Liver (tissue), 9 donors: ENCODE measurements around the gene OGFR. TPM values are rescaled to one million over a fixed set of nuclear protein-coding genes. Genes with fewer than 3 reads are reported as not detected.
"Not testable (repeated sequence)": the region's sequence is repeated elsewhere in the genome, so short reads cannot be mapped to it uniquely, and the experiment has no call there.

ENCODE experiments used
- DNase-seq: peaks from one replicate; pipeline ENCODE4 v3.0.0-alpha.2; 2017; ENCODE audit warnings: low spot score
- H3K27ac ChIP-seq, 2 donors: one replicate each; pipeline ENCODE4 v1.7.0; 2013; ENCODE audit warnings: inconsistent platforms in 2 of 2, low read length in 2 of 2, control low read depth in 1 of 2, low read depth in 1 of 2, mild to moderate bottlenecking in 1 of 2
- H3K27me3 ChIP-seq, 4 donors: one replicate each; pipeline versions ENCODE4 v1.6.1 to v1.7.0; 2013; ENCODE audit warnings: low read length in 3 of 4, inconsistent platforms in 1 of 4, mild to moderate bottlenecking in 1 of 4, moderate library complexity in 1 of 4; ENCODE audit not compliant: control insufficient read depth in 4 of 4, insufficient read depth in 4 of 4
- H3K36me3 ChIP-seq, 4 donors: one replicate each; pipeline versions ENCODE4 v1.6.1 to v1.7.0; 2013; ENCODE audit warnings: low read length in 3 of 4, mild to moderate bottlenecking in 3 of 4, low read depth in 1 of 4, moderate library complexity in 1 of 4; ENCODE audit not compliant: control insufficient read depth in 4 of 4, insufficient read depth in 3 of 4
- H3K4me1 ChIP-seq, 4 donors: one replicate each; pipeline versions ENCODE4 v1.6.1 to v1.7.0; 2013; ENCODE audit warnings: low read length in 3 of 4, mild to moderate bottlenecking in 3 of 4, moderate library complexity in 1 of 4; ENCODE audit not compliant: control insufficient read depth in 4 of 4, insufficient read depth in 4 of 4
- H3K4me3 ChIP-seq, 3 donors: one replicate each; pipeline versions ENCODE4 v1.6.1 to v1.7.0; 2013; ENCODE audit warnings: low read length in 3 of 3, control low read depth in 1 of 3, low read depth in 1 of 3, mild to moderate bottlenecking in 1 of 3
- H3K9ac ChIP-seq, 2 donors: one replicate each; pipeline ENCODE4 v1.7.0; 2013; ENCODE audit warnings: low read length in 2 of 2, mild to moderate bottlenecking in 2 of 2, moderate library complexity in 2 of 2, control low read depth in 1 of 2, low read depth in 1 of 2
- H3K9me3 ChIP-seq, 4 donors: one replicate each; pipeline versions ENCODE4 v1.6.1 to v1.7.0; 2013; ENCODE audit warnings: low read length in 3 of 4; ENCODE audit not compliant: control insufficient read depth in 4 of 4
- EGR1 ChIP-seq, 2 donors: IDR thresholded peaks; 2 replicates each; pipeline ENCODE4 v1.6.1; 2016 to 2018; ENCODE audit warnings: antibody characterized with exemption in 2 of 2, low read depth in 2 of 2
- FOXA1 ChIP-seq: IDR thresholded peaks from 2 replicates; pipeline ENCODE4 v1.6.1; 2016; ENCODE audit warnings: antibody characterized with exemption
- FOXA2 ChIP-seq: IDR thresholded peaks from 2 replicates; pipeline ENCODE4 v1.6.1; 2016; ENCODE audit warnings: antibody characterized with exemption
- GABPA ChIP-seq, 2 donors: IDR thresholded peaks in 1 of 2; conservative IDR thresholded peaks in 1 of 2; 2 replicates each; pipeline ENCODE4 v1.6.1; 2016; ENCODE audit warnings: antibody characterized with exemption in 2 of 2, mild to moderate bottlenecking in 1 of 2, moderate library complexity in 1 of 2
- HNF4A ChIP-seq, 2 donors: conservative IDR thresholded peaks; 2 replicates each; pipeline ENCODE4 v1.6.1; 2016; ENCODE audit warnings: antibody characterized with exemption in 2 of 2, mild to moderate bottlenecking in 2 of 2
- HNF4G ChIP-seq: IDR thresholded peaks from 2 replicates; pipeline ENCODE4 v1.6.1; 2016; ENCODE audit warnings: antibody characterized with exemption
- JUND ChIP-seq, 2 donors: IDR thresholded peaks; 2 replicates each; pipeline ENCODE4 v1.6.1; 2016; ENCODE audit warnings: antibody characterized with exemption in 2 of 2
- NR2F2 ChIP-seq: IDR thresholded peaks from 2 replicates; pipeline ENCODE4 v1.6.1; 2016; ENCODE audit warnings: antibody characterized with exemption
- RAD21 ChIP-seq, 2 donors: IDR thresholded peaks; 2 replicates each; pipeline ENCODE4 v1.6.1; 2016; ENCODE audit warnings: antibody characterized with exemption in 2 of 2, mild to moderate bottlenecking in 2 of 2
- RXRA ChIP-seq, 2 donors: IDR thresholded peaks; 2 replicates each; pipeline ENCODE4 v1.6.1; 2017 to 2018; ENCODE audit warnings: antibody characterized with exemption in 2 of 2, mild to moderate bottlenecking in 1 of 2
- SP1 ChIP-seq: IDR thresholded peaks from 2 replicates; pipeline ENCODE4 v1.6.1; 2018; ENCODE audit warnings: antibody characterized with exemption, mild to moderate bottlenecking
- TAF1 ChIP-seq: conservative IDR thresholded peaks from 2 replicates; pipeline ENCODE4 v1.6.1; 2016; ENCODE audit warnings: antibody characterized with exemption, mild to moderate bottlenecking
- YY1 ChIP-seq: IDR thresholded peaks from 2 replicates; pipeline ENCODE4 v1.6.1; 2016; ENCODE audit warnings: antibody characterized with exemption, mild to moderate bottlenecking
- WGBS: extraction: QIAGEN DNeasy Blood & Tissue Kit; methylation state at CpG from one replicate; pipeline ENCODE4 v1.1.7; 2013; 5-methylcytosine and 5-hydroxymethylcytosine counted together
- polyA plus RNA-seq, 2 donors: library from polyadenylated mRNA; stranded (reverse) in 1 of 2; unstranded in 1 of 2; fragments of 200-250 nt in 1 of 2; fragments of >200 nt in 1 of 2; fragmentation: Nextera tagmentation in 1 of 2; extraction: Ambion mirVana in 1 of 2; gene quantifications; one replicate each; pipeline versions ENCODE4 v1.2.1 to v1.2.3, GENCODE V29; 2013 to 2015
- total RNA-seq, 2 donors: library from RNA; depleted of rRNA; stranded (reverse); fragments of >200 nt; gene quantifications; one replicate each; pipeline ENCODE4 v1.2.3, GENCODE V29; 2014
- TF ChIP-seq, protein P1 (sequence below): fragments of 150-350 bp; IDR thresholded peaks from 2 replicates; pipeline ENCODE4 v1.5.1; 2017; ENCODE audit warnings: improper control_type of control experiment, low read depth, low read length; ENCODE audit not compliant: missing input control
- TF ChIP-seq, protein P2 (sequence below): IDR thresholded peaks from 2 replicates; pipeline ENCODE4 v1.6.1; 2016; ENCODE audit warnings: antibody characterized with exemption
- TF ChIP-seq, protein P3 (sequence below): IDR thresholded peaks from 2 replicates; pipeline ENCODE4 v1.6.1; 2016; ENCODE audit warnings: antibody characterized with exemption
- TF ChIP-seq, protein P4 (sequence below): IDR thresholded peaks from 2 replicates; pipeline ENCODE4 v1.6.1; 2016; ENCODE audit warnings: antibody characterized with exemption, mild to moderate bottlenecking
- TF ChIP-seq, protein P5 (sequence below): IDR thresholded peaks from 2 replicates; pipeline ENCODE4 v1.6.1; 2016; ENCODE audit warnings: antibody characterized with exemption
- donor health status: healthy.
- donor health status: healthy.
- donor health status: healthy.
- donor health status: healthy.
- donor health status: healthy.

The OGFR gene
- total and polyA plus RNA-seq, 4 donors, result 5.9 to 59.4 (median 29.4) TPM

DNA sequence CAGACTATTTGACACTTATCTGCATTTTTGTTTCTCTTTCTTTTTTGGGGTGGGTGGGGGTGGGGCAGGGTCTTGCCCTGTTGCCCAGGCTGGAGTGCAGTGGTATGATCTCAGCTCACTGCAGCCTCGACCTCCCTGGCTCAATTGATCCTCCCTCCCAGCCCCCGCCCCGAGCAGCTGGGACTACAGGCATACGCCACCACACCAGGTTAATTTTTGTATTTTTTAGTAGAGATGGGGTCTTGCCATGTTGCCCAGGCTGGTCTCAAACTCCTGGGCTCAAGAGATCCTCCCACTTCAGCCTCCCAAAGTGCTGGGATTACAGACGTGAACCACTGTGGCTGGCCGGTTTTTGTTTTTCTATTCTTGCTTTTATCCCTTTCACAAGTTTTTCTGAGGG is 48.7 kb downstream of the OGFR start:
- not testable (repeated sequence) for DNase-seq, H3K9me3 ChIP-seq, H3K9ac ChIP-seq, H3K4me3 ChIP-seq, H3K27ac ChIP-seq, H3K27me3 ChIP-seq, H3K4me1 ChIP-seq
- H3K36me3 ChIP-seq, result peaks cover 2 to 16% (median 5%) of the 10 kb centered on the region in 4 donors
- WGBS, result 91% methylated on average over 6 of the region's 6 CpGs

DNA sequence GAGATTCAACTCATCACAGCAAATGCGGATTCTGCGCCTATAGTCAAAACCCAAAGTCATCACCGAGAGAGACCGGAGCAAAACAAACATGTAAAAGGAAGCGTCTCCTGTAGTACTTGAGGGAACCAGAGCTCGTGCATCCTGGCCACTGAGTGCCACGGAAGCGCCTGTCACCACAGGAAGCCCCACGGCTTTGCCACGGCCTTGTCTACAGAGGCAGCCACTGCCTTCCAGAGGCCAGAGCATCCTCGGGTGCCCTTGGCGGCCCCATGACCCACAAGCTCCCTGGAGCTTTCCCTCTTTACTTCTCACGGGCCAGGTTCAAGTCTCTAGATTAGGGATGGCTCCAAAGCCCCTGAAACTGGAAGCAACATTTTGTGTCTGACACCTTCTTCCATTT is 49.5 kb downstream of the OGFR start:
- Histone ChIP-seq H3K27ac (no peak overlapping the region), H3K9me3 (no peaks in the 10 kb centered on the region), H3K4me3 (no peak overlapping the region), H3K4me1 (no peaks in the 10 kb centered on the region), H3K36me3 (peaks cover 2 to 16% (median 5%) of the 10 kb centered on the region in 4 donors), H3K27me3 (no peaks in the 10 kb centered on the region), H3K9ac (no peak overlapping the region)
- TF ChIP-seq, protein P1, sequence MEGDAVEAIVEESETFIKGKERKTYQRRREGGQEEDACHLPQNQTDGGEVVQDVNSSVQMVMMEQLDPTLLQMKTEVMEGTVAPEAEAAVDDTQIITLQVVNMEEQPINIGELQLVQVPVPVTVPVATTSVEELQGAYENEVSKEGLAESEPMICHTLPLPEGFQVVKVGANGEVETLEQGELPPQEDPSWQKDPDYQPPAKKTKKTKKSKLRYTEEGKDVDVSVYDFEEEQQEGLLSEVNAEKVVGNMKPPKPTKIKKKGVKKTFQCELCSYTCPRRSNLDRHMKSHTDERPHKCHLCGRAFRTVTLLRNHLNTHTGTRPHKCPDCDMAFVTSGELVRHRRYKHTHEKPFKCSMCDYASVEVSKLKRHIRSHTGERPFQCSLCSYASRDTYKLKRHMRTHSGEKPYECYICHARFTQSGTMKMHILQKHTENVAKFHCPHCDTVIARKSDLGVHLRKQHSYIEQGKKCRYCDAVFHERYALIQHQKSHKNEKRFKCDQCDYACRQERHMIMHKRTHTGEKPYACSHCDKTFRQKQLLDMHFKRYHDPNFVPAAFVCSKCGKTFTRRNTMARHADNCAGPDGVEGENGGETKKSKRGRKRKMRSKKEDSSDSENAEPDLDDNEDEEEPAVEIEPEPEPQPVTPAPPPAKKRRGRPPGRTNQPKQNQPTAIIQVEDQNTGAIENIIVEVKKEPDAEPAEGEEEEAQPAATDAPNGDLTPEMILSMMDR, result no peak
- TF ChIP-seq HNF4G (no peak), FOXA2 (no peak)
- WGBS, result 96% methylated on average over 13 of the region's 13 CpGs
- no peak for DNase-seq

DNA sequence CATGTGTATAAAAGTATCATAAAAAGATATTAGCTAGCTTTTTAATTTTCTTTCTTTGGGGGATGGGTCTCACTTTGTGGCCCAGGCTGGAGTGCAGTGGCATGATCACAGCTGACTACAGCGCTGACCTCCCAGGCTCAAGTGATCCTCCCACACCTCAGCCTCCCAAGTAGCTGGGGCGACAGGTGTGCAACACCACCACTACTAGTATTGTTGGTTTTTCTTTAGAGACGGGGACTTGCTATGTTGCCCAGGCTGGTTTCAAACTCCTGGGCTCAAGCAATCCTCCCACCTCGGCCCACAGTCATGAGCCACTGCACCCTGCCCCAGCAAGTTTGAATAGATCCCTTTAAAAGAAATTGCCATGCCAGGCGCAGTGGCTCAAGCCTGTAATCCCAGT is 50.5 kb downstream of the OGFR start:
- H3K9me3 ChIP-seq, result no peaks in the 10 kb centered on the region
- no peaks in the 10 kb centered on the region for H3K27me3 ChIP-seq
- WGBS, result 99% methylated on average over 5 of the region's 5 CpGs
- peaks cover 1 to 6% (median 4%) of the 10 kb centered on the region in 4 donors for H3K4me1 ChIP-seq
- no peak overlapping the region for H3K4me3 ChIP-seq
- no peak for DNase-seq
- H3K36me3 ChIP-seq, result peaks cover 2 to 16% (median 5%) of the 10 kb centered on the region in 4 donors
- H3K9ac ChIP-seq, result no peak overlapping the region
- no peak overlapping the region for H3K27ac ChIP-seq
- TF ChIP-seq TAF1, result no peak
- TF ChIP-seq, protein P2, sequence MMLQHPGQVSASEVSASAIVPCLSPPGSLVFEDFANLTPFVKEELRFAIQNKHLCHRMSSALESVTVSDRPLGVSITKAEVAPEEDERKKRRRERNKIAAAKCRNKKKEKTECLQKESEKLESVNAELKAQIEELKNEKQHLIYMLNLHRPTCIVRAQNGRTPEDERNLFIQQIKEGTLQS, result no peak
- TF ChIP-seq, protein P1, result no peak
- TF ChIP-seq, protein P3, sequence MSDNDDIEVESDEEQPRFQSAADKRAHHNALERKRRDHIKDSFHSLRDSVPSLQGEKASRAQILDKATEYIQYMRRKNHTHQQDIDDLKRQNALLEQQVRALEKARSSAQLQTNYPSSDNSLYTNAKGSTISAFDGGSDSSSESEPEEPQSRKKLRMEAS, result no peak
- TF ChIP-seq, protein P4, sequence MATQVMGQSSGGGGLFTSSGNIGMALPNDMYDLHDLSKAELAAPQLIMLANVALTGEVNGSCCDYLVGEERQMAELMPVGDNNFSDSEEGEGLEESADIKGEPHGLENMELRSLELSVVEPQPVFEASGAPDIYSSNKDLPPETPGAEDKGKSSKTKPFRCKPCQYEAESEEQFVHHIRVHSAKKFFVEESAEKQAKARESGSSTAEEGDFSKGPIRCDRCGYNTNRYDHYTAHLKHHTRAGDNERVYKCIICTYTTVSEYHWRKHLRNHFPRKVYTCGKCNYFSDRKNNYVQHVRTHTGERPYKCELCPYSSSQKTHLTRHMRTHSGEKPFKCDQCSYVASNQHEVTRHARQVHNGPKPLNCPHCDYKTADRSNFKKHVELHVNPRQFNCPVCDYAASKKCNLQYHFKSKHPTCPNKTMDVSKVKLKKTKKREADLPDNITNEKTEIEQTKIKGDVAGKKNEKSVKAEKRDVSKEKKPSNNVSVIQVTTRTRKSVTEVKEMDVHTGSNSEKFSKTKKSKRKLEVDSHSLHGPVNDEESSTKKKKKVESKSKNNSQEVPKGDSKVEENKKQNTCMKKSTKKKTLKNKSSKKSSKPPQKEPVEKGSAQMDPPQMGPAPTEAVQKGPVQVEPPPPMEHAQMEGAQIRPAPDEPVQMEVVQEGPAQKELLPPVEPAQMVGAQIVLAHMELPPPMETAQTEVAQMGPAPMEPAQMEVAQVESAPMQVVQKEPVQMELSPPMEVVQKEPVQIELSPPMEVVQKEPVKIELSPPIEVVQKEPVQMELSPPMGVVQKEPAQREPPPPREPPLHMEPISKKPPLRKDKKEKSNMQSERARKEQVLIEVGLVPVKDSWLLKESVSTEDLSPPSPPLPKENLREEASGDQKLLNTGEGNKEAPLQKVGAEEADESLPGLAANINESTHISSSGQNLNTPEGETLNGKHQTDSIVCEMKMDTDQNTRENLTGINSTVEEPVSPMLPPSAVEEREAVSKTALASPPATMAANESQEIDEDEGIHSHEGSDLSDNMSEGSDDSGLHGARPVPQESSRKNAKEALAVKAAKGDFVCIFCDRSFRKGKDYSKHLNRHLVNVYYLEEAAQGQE, result no peak
- TF ChIP-seq RAD21 (IDR thresholded peaks at IDR 0.05), result no peak
- TF ChIP-seq, protein P5, sequence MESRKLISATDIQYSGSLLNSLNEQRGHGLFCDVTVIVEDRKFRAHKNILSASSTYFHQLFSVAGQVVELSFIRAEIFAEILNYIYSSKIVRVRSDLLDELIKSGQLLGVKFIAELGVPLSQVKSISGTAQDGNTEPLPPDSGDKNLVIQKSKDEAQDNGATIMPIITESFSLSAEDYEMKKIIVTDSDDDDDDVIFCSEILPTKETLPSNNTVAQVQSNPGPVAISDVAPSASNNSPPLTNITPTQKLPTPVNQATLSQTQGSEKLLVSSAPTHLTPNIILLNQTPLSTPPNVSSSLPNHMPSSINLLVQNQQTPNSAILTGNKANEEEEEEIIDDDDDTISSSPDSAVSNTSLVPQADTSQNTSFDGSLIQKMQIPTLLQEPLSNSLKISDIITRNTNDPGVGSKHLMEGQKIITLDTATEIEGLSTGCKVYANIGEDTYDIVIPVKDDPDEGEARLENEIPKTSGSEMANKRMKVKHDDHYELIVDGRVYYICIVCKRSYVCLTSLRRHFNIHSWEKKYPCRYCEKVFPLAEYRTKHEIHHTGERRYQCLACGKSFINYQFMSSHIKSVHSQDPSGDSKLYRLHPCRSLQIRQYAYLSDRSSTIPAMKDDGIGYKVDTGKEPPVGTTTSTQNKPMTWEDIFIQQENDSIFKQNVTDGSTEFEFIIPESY, result no peak
- no peak for TF ChIP-seq HNF4A (conservative IDR thresholded peaks at IDR 0.05)
- TF ChIP-seq SP1, result no peak
- TF ChIP-seq NR2F2, result no peak
- no peak for TF ChIP-seq FOXA1
- no peak for TF ChIP-seq EGR1 (IDR thresholded peaks at IDR 0.05; ENCODE audit: low read depth in 2 of 2)
- TF ChIP-seq GABPA (IDR thresholded peaks at IDR 0.05 in 1 of 2, conservative IDR thresholded peaks at IDR 0.05 in 1 of 2), result no peak
- TF ChIP-seq YY1, result no peak
- TF ChIP-seq FOXA2, result no peak
- no peak for TF ChIP-seq JUND (IDR thresholded peaks at IDR 0.05)
- TF ChIP-seq RXRA (IDR thresholded peaks at IDR 0.05), result no peak
- TF ChIP-seq HNF4G, result no peak
